Measurements from ENCODE around the gene JAZF1. TPM values are rescaled to one million over a fixed set of nuclear protein-coding genes. Genes with fewer than 3 reads are reported as not detected.

The JAZF1 gene
- total RNA-seq, 1 donor from 2014 or later: 2.8 TPM

GRCh38 chr7:28191751-28192150, 11.2 kb upstream of the JAZF1 start:
- DNase-seq (ENCODE audit: low read depth in 2 of 2): no peak

GRCh38 chr7:28191184-28191583, 10.6 kb upstream of the JAZF1 start:
- DNase-seq (ENCODE audit: low read depth in 2 of 2): no peak

GRCh38 chr7:28190077-28190710, 9.6 kb upstream of the JAZF1 start:
- DNase-seq (ENCODE audit: low read depth in 2 of 2): no peak

GRCh38 chr7:28187012-28187411, 6.4 kb upstream of the JAZF1 start:
- no peak for DNase-seq (ENCODE audit: low read depth in 2 of 2)

GRCh38 chr7:28183627-28184026, 3.0 kb upstream of the JAZF1 start:
- no peak for DNase-seq (ENCODE audit: low read depth in 2 of 2)

GRCh38 chr7:28182071-28182471, 1.5 kb upstream of the JAZF1 start:
- DNase-seq (ENCODE audit: low read depth in 2 of 2): no peak

GRCh38 chr7:28181416-28181815, 821 bp upstream of the JAZF1 start:
- DNase-seq (ENCODE audit: low read depth in 2 of 2): no peak

GRCh38 chr7:28180031-28180363, 598 bp downstream of the JAZF1 start:
- DNase-seq (ENCODE audit: low read depth in 2 of 2): no peak

- DNase-seq (ENCODE audit: low read depth in 2 of 2): peak in 1 of 2 donors; percentile 68
Measured at GRCh38 chr7:28179120-28180030, 1.2 kb downstream of the JAZF1 start.

GRCh38 chr7:28178599-28178998, 2.0 kb downstream of the JAZF1 start:
- no peak for DNase-seq (ENCODE audit: low read depth in 2 of 2)

- no peak for DNase-seq (ENCODE audit: low read depth in 2 of 2)
Measured at GRCh38 chr7:28177836-28178235, 2.8 kb downstream of the JAZF1 start.

- no peak for DNase-seq (ENCODE audit: low read depth in 2 of 2)
Measured at GRCh38 chr7:28176645-28177044, 4.0 kb downstream of the JAZF1 start.

GRCh38 chr7:28176174-28176573, 4.4 kb downstream of the JAZF1 start:
- DNase-seq (ENCODE audit: low read depth in 2 of 2): no peak

- no peak for DNase-seq (ENCODE audit: low read depth in 2 of 2)
Measured at GRCh38 chr7:28174901-28175661, 5.5 kb downstream of the JAZF1 start.

GRCh38 chr7:28174442-28174841, 6.2 kb downstream of the JAZF1 start:
- DNase-seq (ENCODE audit: low read depth in 2 of 2): no peak

GRCh38 chr7:28173531-28173930, 7.1 kb downstream of the JAZF1 start:
- DNase-seq (ENCODE audit: low read depth in 2 of 2): no peak

- no peak for DNase-seq (ENCODE audit: low read depth in 2 of 2)
Measured at GRCh38 chr7:28172958-28173357, 7.6 kb downstream of the JAZF1 start.

GRCh38 chr7:28170701-28171100, 9.9 kb downstream of the JAZF1 start:
- no peak for DNase-seq (ENCODE audit: low read depth in 2 of 2)

- no peak for DNase-seq (ENCODE audit: low read depth in 2 of 2)
Measured at GRCh38 chr7:28169230-28169629, 11.4 kb downstream of the JAZF1 start.

- DNase-seq (ENCODE audit: low read depth in 2 of 2): no peak
Measured at GRCh38 chr7:28168393-28169158, 12.0 kb downstream of the JAZF1 start.

- no peak for DNase-seq (ENCODE audit: low read depth in 2 of 2)
Measured at GRCh38 chr7:28166982-28167715, 13.4 kb downstream of the JAZF1 start.
